Esophagus mucosa (tissue), 1 donor: ENCODE measurements around the gene TNS1. TPM values are rescaled to one million over a fixed set of nuclear protein-coding genes. Genes with fewer than 3 reads are reported as not detected.

Source experiments
- ATAC-seq: fragments of 200-7000 bp; cut with Tn5 transposase; one replicate; pipeline ENCODE4 v1.9.1; 2020
- total RNA-seq: library from RNA; stranded (reverse); gene quantifications from one replicate; pipeline ENCODE4 v1.2.4, GENCODE V29; 2023
- donor health status: DM: yes; HTN: yes; CAD: no.

The TNS1 gene
- total RNA-seq, 1 donor from 2014 or later, result 27.7 TPM

- ATAC-seq, result no peak
Measured at GRCh38 chr2:217979151-217979811, 23.5 kb downstream of the TNS1 start.

GRCh38 chr2:217978536-217979150 is 24.2 kb downstream of the TNS1 start:
- peak; percentile 4 for ATAC-seq

- ATAC-seq, result no peak
Measured at GRCh38 chr2:217977840-217978535, 24.8 kb downstream of the TNS1 start.

GRCh38 chr2:217976301-217976700 is 26.5 kb downstream of the TNS1 start:
- ATAC-seq, result no peak

- no peak for ATAC-seq
Measured at GRCh38 chr2:217975626-217976025, 27.2 kb downstream of the TNS1 start.

GRCh38 chr2:217974389-217975005 is 28.3 kb downstream of the TNS1 start:
- ATAC-seq, result no peak

- no peak for ATAC-seq
Measured at GRCh38 chr2:217973008-217973787, 29.6 kb downstream of the TNS1 start.

- no peak for ATAC-seq
Measured at GRCh38 chr2:217972490-217972889, 30.3 kb downstream of the TNS1 start.

- no peak for ATAC-seq
Measured at GRCh38 chr2:217972037-217972436, 30.8 kb downstream of the TNS1 start.

GRCh38 chr2:217971166-217971565 is 31.6 kb downstream of the TNS1 start:
- no peak for ATAC-seq

- ATAC-seq, result no peak
Measured at GRCh38 chr2:217970206-217970605, 32.6 kb downstream of the TNS1 start.

- ATAC-seq, result no peak
Measured at GRCh38 chr2:217969588-217969987, 33.2 kb downstream of the TNS1 start.

GRCh38 chr2:217968023-217968422 is 34.8 kb downstream of the TNS1 start:
- ATAC-seq, result no peak

- peak; percentile 35 for ATAC-seq
Measured at GRCh38 chr2:217966423-217967070, 36.2 kb downstream of the TNS1 start.

GRCh38 chr2:217964275-217965161 is 38.3 kb downstream of the TNS1 start:
- peak; percentile 76 for ATAC-seq

- ATAC-seq, result no peak
Measured at GRCh38 chr2:217960351-217960750, 42.4 kb downstream of the TNS1 start.

- ATAC-seq, result no peak
Measured at GRCh38 chr2:217959723-217960122, 43.1 kb downstream of the TNS1 start.

- no peak for ATAC-seq
Measured at GRCh38 chr2:217958884-217959225, 43.9 kb downstream of the TNS1 start.

- ATAC-seq, result peak; percentile 48
Measured at GRCh38 chr2:217958206-217958883, 44.5 kb downstream of the TNS1 start.
